ENCODE results near the gene KDM4B. TPM values are rescaled to one million over a fixed set of nuclear protein-coding genes. Genes with fewer than 3 reads are reported as not detected.
"Not testable (repeated sequence)": the region's sequence is repeated elsewhere in the genome, so short reads cannot be mapped to it uniquely, and the experiment has no call there.

Gene KDM4B
- polyA plus RNA-seq = 78.2 TPM

- Mint-ChIP-seq H3K27ac (peak within 1 kb of the TSS; percentile 73 to 96 (median 86)), H3K27me3 (peaks cover 4% of the 10 kb centered on the region), H3K9me3 (no peaks in the 10 kb centered on the region), H3K4me3 (peak within 1 kb of the TSS; percentile 83 to 96 (median 91)), H3K36me3 (peaks cover 4% of the 10 kb centered on the region), H3K4me1 (peaks cover 16 to 27% (median 25%) of the 10 kb centered on the region in 3 donors)
Measured at GRCh38 chr19:4968462-4969291, at the start of gene KDM4B. KDM4B (plus strand) TSS chr19:4969113; CDS start chr19:5032891, 63,778 bp downstream.

GRCh38 chr19:4922530-4923275, 46.2 kb upstream of the KDM4B start:
- Mint-ChIP-seq H3K4me3 (no peak overlapping the region), H3K27ac (no peak overlapping the region), H3K36me3 (no peaks in the 10 kb centered on the region), H3K4me1 (no peaks in the 10 kb centered on the region), H3K9me3 (no peaks in the 10 kb centered on the region), H3K27me3 (no peaks in the 10 kb centered on the region)

- Mint-ChIP-seq H3K36me3 (no peaks in the 10 kb centered on the region), H3K27ac (no peak overlapping the region)
Measured at GRCh38 chr19:4923276-4923747, 45.6 kb upstream of the KDM4B start.

GRCh38 chr19:4929186-4929585, 39.7 kb upstream of the KDM4B start:
- H3K27me3 Mint-ChIP-seq = no peaks in the 10 kb centered on the region
- no peaks in the 10 kb centered on the region for H3K9me3 Mint-ChIP-seq
- no peaks in the 10 kb centered on the region for H3K4me1 Mint-ChIP-seq
- no peaks in the 10 kb centered on the region for H3K36me3 Mint-ChIP-seq
- H3K27ac Mint-ChIP-seq = no peak overlapping the region
- no peak overlapping the region for H3K4me3 Mint-ChIP-seq

More at GRCh38 chr19:4923276-4923747, 45.6 kb upstream of the KDM4B start:
- Mint-ChIP-seq H3K4me3 (no peak overlapping the region), H3K27me3 (no peaks in the 10 kb centered on the region), H3K4me1 (no peaks in the 10 kb centered on the region), H3K9me3 (no peaks in the 10 kb centered on the region)

GRCh38 chr19:4930664-4931063, 38.2 kb upstream of the KDM4B start:
- no peaks in the 10 kb centered on the region for H3K4me1 Mint-ChIP-seq
- no peaks in the 10 kb centered on the region for H3K9me3 Mint-ChIP-seq
- no peaks in the 10 kb centered on the region for H3K27me3 Mint-ChIP-seq
- no peaks in the 10 kb centered on the region for H3K36me3 Mint-ChIP-seq
- no peak overlapping the region for H3K27ac Mint-ChIP-seq
- H3K4me3 Mint-ChIP-seq = no peak overlapping the region

- Mint-ChIP-seq H3K27me3 (no peaks in the 10 kb centered on the region), H3K4me1 (no peaks in the 10 kb centered on the region), H3K27ac (no peak overlapping the region), H3K4me3 (no peak overlapping the region), H3K9me3 (no peaks in the 10 kb centered on the region), H3K36me3 (no peaks in the 10 kb centered on the region)
Measured at GRCh38 chr19:4932711-4933110, 36.2 kb upstream of the KDM4B start.

GRCh38 chr19:4933528-4933927, 35.4 kb upstream of the KDM4B start:
- Mint-ChIP-seq H3K27ac (no peak overlapping the region), H3K9me3 (no peaks in the 10 kb centered on the region), H3K4me3 (peak overlapping the region in 1 of 4 donors; percentile 71), H3K36me3 (no peaks in the 10 kb centered on the region), H3K4me1 (no peaks in the 10 kb centered on the region), H3K27me3 (no peaks in the 10 kb centered on the region)

- H3K27ac Mint-ChIP-seq = no peak overlapping the region
- peaks cover 0 to 2% (median 0%) of the 10 kb centered on the region in 3 donors for H3K4me1 Mint-ChIP-seq
- H3K9me3 Mint-ChIP-seq = no peaks in the 10 kb centered on the region
Measured at GRCh38 chr19:4935444-4935843, 33.5 kb upstream of the KDM4B start.

GRCh38 chr19:4937060-4937459, 31.9 kb upstream of the KDM4B start:
- H3K9me3 Mint-ChIP-seq = no peaks in the 10 kb centered on the region
- no peak overlapping the region for H3K4me3 Mint-ChIP-seq
- H3K4me1 Mint-ChIP-seq = peaks cover 0 to 2% (median 0%) of the 10 kb centered on the region in 3 donors
- no peaks in the 10 kb centered on the region for H3K36me3 Mint-ChIP-seq
- H3K27ac Mint-ChIP-seq = peak overlapping the region in 1 of 3 donors; percentile 10
- H3K27me3 Mint-ChIP-seq = no peaks in the 10 kb centered on the region

More at GRCh38 chr19:4935444-4935843, 33.5 kb upstream of the KDM4B start:
- H3K4me3 Mint-ChIP-seq = no peak overlapping the region
- no peaks in the 10 kb centered on the region for H3K27me3 Mint-ChIP-seq
- H3K36me3 Mint-ChIP-seq = no peaks in the 10 kb centered on the region

GRCh38 chr19:4938461-4938860, 30.5 kb upstream of the KDM4B start:
- H3K27me3 Mint-ChIP-seq, H3K4me3 Mint-ChIP-seq, H3K9me3 Mint-ChIP-seq, H3K36me3 Mint-ChIP-seq, H3K4me1 Mint-ChIP-seq: not testable (repeated sequence)
- H3K27ac Mint-ChIP-seq = peak overlapping the region in 1 of 3 donors; percentile 4

GRCh38 chr19:4939466-4939865, 29.4 kb upstream of the KDM4B start:
- no peaks in the 10 kb centered on the region for H3K27me3 Mint-ChIP-seq
- peaks cover 0 to 2% (median 0%) of the 10 kb centered on the region in 3 donors for H3K4me1 Mint-ChIP-seq
- no peaks in the 10 kb centered on the region for H3K9me3 Mint-ChIP-seq
- H3K4me3 Mint-ChIP-seq = no peak overlapping the region
- no peaks in the 10 kb centered on the region for H3K36me3 Mint-ChIP-seq
- no peak overlapping the region for H3K27ac Mint-ChIP-seq

- not testable (repeated sequence) for H3K4me3 Mint-ChIP-seq, H3K4me1 Mint-ChIP-seq, H3K27ac Mint-ChIP-seq, H3K36me3 Mint-ChIP-seq, H3K9me3 Mint-ChIP-seq, H3K27me3 Mint-ChIP-seq
Measured at GRCh38 chr19:4941638-4942169, 27.2 kb upstream of the KDM4B start.

GRCh38 chr19:4950650-4951049, 18.3 kb upstream of the KDM4B start:
- not testable (repeated sequence) for H3K27ac Mint-ChIP-seq, H3K9me3 Mint-ChIP-seq, H3K4me1 Mint-ChIP-seq, H3K27me3 Mint-ChIP-seq, H3K36me3 Mint-ChIP-seq
- peak overlapping the region in 1 of 4 donors; percentile 47 for H3K4me3 Mint-ChIP-seq

- H3K9me3 Mint-ChIP-seq = no peaks in the 10 kb centered on the region
- H3K36me3 Mint-ChIP-seq = peaks cover 3% of the 10 kb centered on the region
- H3K27me3 Mint-ChIP-seq = no peaks in the 10 kb centered on the region
- no peak overlapping the region for H3K4me3 Mint-ChIP-seq
- H3K4me1 Mint-ChIP-seq = no peaks in the 10 kb centered on the region
- H3K27ac Mint-ChIP-seq = no peak overlapping the region
Measured at GRCh38 chr19:4951656-4952055, 17.3 kb upstream of the KDM4B start.

- Mint-ChIP-seq H3K4me1 (no peaks in the 10 kb centered on the region), H3K27ac (no peak overlapping the region), H3K4me3 (no peak overlapping the region), H3K27me3 (no peaks in the 10 kb centered on the region), H3K36me3 (peaks cover 1% of the 10 kb centered on the region), H3K9me3 (no peaks in the 10 kb centered on the region)
Measured at GRCh38 chr19:4952945-4953344, 16.0 kb upstream of the KDM4B start.

Measured in IgD-negative memory B cell (primary cell).